HepG2 (cell line): ENCODE measurements around the gene ZBTB1. TPM values are rescaled to one million over a fixed set of nuclear protein-coding genes. Genes with fewer than 3 reads are reported as not detected.

Experiments used
- RCOR2 ChIP-seq: IDR thresholded peaks from 2 replicates; pipeline ENCODE4 v1.6.1; 2016; ENCODE audit warnings: missing biosample characterization, missing genetic modification reagents
- SMAD3 ChIP-seq: sonication (generic); formaldehyde crosslinking; IDR thresholded peaks from 2 replicates; pipeline ENCODE4 v1.4.0; 2020; ENCODE audit warnings: missing genetic modification reagents
- ZKSCAN5 ChIP-seq: sonication (generic); formaldehyde crosslinking; IDR thresholded peaks from 2 replicates; pipeline ENCODE4 v1.5.1; 2020; ENCODE audit warnings: mild to moderate bottlenecking, missing genetic modification reagents
- ZNF878 ChIP-seq: sonication (generic); formaldehyde crosslinking; IDR thresholded peaks from 2 replicates; pipeline ENCODE4 v1.8.1; 2023; ENCODE audit warnings: mild to moderate bottlenecking, missing genetic modification reagents, moderate library complexity
- polyA plus RNA-seq, 8 experiments: library from polyadenylated mRNA; depleted of rRNA in 3 of 8; stranded (reverse) in 7 of 8; unstranded in 1 of 8; fragments of >200 nt; fragmentation: Illumina TruSeq in 4 of 8; extraction: Trizol in 4 of 8; gene quantifications; 2 replicates each; pipeline versions ENCODE4 v1.2.1 to v1.2.3, GENCODE V29; 2011 to 2016; ENCODE audit warnings: low read depth in 4 of 8, missing spikeins in 1 of 8, mixed read lengths in 1 of 8; ENCODE audit not compliant: insufficient read depth in 1 of 8
- total RNA-seq, 5 experiments: library from RNA; depleted of rRNA; stranded (reverse); fragments of >200 nt; fragmentation: Illumina TruSeq; extraction: Trizol; gene quantifications; 2 replicates each; pipeline ENCODE4 v1.2.3, GENCODE V29; 2016; ENCODE audit warnings: low read depth in 1 of 5
- TF ChIP-seq, protein P1 (sequence below): sonication (generic); formaldehyde crosslinking; IDR thresholded peaks from one replicate; pipeline ENCODE4 v1.5.1; 2020; ENCODE audit warnings: mild to moderate bottlenecking, missing genetic modification reagents; ENCODE audit errors: not compliant biosample characterization
- TF ChIP-seq, protein P2 (sequence below), 2 experiments: fragments of 450-650 bp in 1 of 2; sonication (generic) in 1 of 2; formaldehyde crosslinking in 1 of 2; IDR thresholded peaks; 2 replicates each; pipeline versions ENCODE4 v1.6.1 to v1.8.0; 2016 to 2022; ENCODE audit warnings: antibody characterized with exemption in 1 of 2, mild to moderate bottlenecking in 1 of 2, missing genetic modification reagents in 1 of 2

The ZBTB1 gene
- total and polyA plus RNA-seq, 2 of the 13 experiments (the other 11 are each of a cell fraction or from before 2014, with no cell fraction given), result 18.8 to 22.6 TPM

DNA sequence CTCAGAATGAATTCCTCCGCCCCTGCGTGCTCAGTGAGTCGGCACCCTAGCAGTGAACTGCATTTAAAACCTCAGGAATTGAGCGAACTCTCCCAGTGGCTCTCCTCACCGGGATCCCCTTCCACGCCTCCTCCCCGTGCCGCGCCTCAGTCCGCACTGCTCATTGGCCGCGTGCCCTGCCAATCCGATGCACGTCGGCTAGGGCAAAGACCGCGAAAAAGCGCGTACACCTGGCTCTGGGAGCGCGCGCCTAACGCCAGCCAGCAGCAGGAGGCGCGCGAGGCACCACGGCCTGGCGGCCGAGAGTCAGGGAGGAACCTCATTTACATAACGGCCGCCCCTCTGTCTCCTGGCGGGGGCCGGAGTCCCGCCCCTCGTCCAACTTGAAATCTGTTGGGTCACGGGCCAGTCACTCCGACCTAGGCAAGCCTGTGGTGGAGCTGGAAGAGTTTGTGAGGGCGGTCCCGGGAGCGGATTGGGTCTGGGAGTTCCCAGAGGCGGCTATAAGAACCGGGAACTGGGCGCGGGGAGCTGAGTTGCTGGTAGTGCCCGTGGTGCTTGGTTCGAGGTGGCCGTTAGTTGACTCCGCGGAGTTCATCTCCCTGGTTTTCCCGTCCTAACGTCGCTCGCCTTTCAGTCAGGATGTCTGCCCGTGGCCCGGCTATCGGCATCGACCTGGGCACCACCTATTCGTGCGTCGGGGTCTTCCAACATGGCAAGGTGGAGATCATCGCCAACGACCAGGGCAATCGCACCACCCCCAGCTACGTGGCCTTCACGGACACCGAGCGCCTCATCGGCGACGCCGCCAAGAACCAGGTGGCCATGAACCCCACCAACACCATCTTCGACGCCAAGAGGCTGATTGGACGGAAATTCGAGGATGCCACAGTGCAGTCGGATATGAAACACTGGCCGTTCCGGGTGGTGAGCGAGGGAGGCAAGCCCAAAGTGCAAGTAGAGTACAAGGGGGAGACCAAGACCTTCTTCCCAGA lies 35.9 kb downstream of the ZBTB1 start, which contains the start of gene HSPA2 (continued):
- TF ChIP-seq, protein P1, sequence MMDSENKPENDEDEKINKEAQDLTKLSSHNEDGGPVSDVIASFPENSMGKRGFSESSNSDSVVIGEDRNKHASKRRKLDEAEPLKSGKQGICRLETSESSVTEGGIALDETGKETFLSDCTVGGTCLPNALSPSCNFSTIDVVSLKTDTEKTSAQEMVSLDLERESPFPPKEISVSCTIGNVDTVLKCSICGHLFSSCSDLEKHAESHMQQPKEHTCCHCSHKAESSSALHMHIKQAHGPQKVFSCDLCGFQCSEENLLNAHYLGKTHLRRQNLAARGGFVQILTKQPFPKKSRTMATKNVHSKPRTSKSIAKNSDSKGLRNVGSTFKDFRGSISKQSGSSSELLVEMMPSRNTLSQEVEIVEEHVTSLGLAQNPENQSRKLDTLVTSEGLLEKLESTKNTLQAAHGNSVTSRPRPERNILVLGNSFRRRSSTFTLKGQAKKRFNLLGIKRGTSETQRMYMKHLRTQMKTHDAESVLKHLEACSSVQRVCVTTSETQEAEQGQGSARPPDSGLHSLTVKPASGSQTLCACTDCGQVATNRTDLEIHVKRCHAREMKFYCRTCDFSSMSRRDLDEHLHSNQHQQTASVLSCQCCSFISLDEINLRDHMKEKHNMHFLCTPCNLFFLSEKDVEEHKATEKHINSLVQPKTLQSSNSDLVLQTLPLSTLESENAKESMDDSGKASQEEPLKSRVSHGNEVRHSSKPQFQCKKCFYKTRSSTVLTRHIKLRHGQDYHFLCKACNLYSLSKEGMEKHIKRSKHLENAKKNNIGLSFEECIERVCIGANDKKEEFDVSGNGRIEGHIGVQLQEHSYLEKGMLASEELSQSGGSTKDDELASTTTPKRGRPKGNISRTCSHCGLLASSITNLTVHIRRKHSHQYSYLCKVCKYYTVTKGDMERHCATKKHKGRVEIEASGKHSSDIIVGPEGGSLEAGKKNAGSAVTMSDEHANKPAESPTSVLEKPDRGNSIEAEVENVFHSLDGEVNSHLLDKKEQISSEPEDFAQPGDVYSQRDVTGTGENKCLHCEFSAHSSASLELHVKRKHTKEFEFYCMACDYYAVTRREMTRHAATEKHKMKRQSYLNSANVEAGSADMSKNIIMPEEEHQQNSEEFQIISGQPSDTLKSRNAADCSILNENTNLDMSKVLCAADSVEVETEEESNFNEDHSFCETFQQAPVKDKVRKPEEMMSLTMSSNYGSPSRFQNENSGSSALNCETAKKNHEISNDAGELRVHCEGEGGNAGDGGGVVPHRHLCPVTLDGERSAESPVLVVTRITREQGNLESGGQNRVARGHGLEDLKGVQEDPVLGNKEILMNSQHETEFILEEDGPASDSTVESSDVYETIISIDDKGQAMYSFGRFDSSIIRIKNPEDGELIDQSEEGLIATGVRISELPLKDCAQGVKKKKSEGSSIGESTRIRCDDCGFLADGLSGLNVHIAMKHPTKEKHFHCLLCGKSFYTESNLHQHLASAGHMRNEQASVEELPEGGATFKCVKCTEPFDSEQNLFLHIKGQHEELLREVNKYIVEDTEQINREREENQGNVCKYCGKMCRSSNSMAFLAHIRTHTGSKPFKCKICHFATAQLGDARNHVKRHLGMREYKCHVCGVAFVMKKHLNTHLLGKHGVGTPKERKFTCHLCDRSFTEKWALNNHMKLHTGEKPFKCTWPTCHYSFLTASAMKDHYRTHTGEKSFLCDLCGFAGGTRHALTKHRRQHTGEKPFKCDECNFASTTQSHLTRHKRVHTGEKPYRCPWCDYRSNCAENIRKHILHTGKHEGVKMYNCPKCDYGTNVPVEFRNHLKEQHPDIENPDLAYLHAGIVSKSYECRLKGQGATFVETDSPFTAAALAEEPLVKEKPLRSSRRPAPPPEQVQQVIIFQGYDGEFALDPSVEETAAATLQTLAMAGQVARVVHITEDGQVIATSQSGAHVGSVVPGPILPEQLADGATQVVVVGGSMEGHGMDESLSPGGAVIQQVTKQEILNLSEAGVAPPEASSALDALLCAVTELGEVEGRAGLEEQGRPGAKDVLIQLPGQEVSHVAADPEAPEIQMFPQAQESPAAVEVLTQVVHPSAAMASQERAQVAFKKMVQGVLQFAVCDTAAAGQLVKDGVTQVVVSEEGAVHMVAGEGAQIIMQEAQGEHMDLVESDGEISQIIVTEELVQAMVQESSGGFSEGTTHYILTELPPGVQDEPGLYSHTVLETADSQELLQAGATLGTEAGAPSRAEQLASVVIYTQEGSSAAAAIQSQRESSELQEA (CRISPR knock-in tag), result no peak
- TF ChIP-seq RCOR2 (CRISPR knock-in tag), result no peak
- no peak for TF ChIP-seq ZKSCAN5 (CRISPR knock-in tag)
- TF ChIP-seq SMAD3, result no peak
- TF ChIP-seq, protein P2, sequence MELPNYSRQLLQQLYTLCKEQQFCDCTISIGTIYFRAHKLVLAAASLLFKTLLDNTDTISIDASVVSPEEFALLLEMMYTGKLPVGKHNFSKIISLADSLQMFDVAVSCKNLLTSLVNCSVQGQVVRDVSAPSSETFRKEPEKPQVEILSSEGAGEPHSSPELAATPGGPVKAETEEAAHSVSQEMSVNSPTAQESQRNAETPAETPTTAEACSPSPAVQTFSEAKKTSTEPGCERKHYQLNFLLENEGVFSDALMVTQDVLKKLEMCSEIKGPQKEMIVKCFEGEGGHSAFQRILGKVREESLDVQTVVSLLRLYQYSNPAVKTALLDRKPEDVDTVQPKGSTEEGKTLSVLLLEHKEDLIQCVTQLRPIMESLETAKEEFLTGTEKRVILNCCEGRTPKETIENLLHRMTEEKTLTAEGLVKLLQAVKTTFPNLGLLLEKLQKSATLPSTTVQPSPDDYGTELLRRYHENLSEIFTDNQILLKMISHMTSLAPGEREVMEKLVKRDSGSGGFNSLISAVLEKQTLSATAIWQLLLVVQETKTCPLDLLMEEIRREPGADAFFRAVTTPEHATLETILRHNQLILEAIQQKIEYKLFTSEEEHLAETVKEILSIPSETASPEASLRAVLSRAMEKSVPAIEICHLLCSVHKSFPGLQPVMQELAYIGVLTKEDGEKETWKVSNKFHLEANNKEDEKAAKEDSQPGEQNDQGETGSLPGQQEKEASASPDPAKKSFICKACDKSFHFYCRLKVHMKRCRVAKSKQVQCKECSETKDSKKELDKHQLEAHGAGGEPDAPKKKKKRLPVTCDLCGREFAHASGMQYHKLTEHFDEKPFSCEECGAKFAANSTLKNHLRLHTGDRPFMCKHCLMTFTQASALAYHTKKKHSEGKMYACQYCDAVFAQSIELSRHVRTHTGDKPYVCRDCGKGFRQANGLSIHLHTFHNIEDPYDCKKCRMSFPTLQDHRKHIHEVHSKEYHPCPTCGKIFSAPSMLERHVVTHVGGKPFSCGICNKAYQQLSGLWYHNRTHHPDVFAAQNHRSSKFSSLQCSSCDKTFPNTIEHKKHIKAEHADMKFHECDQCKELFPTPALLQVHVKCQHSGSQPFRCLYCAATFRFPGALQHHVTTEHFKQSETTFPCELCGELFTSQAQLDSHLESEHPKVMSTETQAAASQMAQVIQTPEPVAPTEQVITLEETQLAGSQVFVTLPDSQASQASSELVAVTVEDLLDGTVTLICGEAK (IDR thresholded peaks at IDR 0.05), result no peak
- TF ChIP-seq, protein P2 (CRISPR knock-in tag; IDR thresholded peaks at IDR 0.05), result no peak
- no peak for TF ChIP-seq ZNF878
